Stimulated activated CD8-positive, alpha-beta memory T cell treated with anti-CD3 and anti-CD28 coated beads, Interleukin-7, amount 100 ng/mL, for 1 hour (primary cell): ENCODE data around the gene PPP2R5D.
"Not testable (repeated sequence)": the region's sequence is repeated elsewhere in the genome, so short reads cannot be mapped to it uniquely, and the experiment has no call there.

Experiments used
- DNase-seq, 2 donors: peaks; one replicate each; pipeline ENCODE4 v3.0.0-alpha.2; 2020; ENCODE audit warnings: low read depth in 2 of 2

The PPP2R5D gene

GRCh38 chr6:42984001-42984923 lies at the start of gene PPP2R5D:
Gene PPP2R5D, plus strand, starts transcription at chr6:42984570. Its CDS starts 108 bp downstream, at chr6:42984678.
- peak; percentile 85 to 90 for DNase-seq

DNA sequence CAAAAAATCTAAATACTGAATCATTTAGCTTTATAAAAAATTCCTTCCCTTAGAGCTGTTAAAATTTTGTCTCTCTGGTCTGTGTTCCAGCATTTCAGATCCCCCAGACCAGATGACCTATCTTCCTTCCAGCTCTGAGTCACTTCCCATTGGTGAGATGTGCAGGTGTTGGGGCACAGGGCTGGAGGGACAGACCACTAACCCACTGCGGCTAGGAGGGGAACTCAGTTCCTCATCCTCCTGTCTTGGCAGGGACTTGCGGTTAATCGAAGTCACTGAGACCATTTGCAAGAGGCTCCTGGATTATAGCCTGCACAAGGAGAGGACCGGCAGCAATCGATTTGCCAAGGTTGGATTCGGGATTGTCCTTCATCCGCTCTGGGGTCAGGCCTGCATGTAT lies 49.0 kb upstream of the PPP2R5D start:
- no peak for DNase-seq

- no peak for DNase-seq
Observed at GRCh38 chr6:42936398-42936797, 48.0 kb upstream of the PPP2R5D start.

DNA sequence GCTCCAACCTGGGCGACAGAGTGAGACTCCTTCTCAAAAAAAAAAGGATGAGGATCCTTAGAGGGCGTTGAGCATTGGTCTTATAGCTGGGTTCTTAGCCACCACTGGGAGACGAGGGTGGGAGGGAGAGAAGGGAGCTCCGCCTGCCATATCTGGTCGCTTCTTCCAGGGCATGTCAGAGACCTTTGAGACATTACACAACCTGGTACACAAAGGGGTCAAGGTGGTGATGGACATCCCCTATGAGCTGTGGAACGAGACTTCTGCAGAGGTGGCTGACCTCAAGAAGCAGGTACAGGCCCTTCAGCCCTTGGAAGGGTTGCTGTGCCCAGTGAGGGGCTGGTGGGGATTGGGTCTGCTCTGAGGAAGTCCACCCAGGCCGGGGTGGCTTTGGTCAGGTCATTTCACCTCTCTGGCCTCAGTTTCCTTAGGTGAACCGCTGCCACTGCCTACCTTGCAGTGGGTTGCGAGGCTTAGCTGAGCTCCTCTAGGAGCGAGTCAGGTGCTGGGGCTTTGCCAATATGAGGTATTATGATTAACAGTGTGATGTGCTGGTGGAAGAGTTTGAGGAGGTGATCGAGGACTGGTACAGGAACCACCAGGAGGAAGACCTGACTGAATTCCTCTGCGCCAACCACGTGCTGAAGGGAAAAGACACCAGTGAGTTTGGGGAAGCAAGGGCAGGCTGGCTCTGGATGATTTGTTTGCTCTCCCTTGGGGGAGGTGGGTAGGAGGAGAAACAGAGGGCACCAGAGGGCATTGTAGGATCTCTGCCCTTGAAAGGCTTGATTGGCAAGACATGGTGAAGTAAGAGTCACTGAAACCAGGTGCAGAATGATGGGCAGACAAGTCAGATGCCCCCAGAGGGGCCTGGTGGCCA lies 46.6 kb upstream of the PPP2R5D start:
- DNase-seq, result no peak

DNA sequence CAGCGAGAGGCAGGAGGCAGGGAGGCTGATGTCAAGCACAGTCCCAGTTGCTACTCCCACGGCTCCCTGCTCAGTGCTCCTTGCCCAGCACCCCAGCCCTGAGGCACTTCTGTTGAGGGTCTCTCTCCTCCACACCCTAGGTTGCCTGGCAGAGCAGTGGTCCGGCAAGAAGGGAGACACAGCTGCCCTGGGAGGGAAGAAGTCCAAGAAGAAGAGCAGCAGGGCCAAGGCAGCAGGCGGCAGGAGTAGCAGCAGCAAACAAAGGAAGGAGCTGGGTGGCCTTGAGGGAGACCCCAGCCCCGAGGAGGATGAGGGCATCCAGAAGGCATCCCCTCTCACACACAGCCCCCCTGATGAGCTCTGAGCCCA lies 46.0 kb upstream of the PPP2R5D start:
- no peak for DNase-seq

- no peak for DNase-seq
Observed at GRCh38 chr6:42938987-42939809, 45.2 kb upstream of the PPP2R5D start.

DNA sequence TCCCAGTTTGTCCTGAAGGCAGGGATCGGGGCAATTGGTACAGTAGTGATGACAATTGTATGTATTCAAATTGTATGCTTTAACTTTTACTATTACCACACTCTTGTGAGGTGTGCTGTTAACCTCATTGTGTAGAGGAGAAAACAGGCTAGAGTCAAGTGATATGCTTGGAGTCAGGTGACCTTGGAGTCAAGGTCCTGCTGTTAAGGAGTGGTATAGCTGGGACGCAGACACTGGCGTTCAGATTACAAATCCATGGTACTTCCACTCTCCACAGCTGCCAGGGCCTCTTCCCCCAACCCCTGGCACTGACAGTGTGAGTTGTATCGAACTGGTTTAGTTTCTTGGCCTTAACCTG lies 44.6 kb upstream of the PPP2R5D start:
- no peak for DNase-seq

- DNase-seq, result no peak
Observed at GRCh38 chr6:42940493-42941045, 43.8 kb upstream of the PPP2R5D start.

GRCh38 chr6:42941356-42941755 lies 43.0 kb upstream of the PPP2R5D start:
- DNase-seq, result not testable (repeated sequence)

DNA sequence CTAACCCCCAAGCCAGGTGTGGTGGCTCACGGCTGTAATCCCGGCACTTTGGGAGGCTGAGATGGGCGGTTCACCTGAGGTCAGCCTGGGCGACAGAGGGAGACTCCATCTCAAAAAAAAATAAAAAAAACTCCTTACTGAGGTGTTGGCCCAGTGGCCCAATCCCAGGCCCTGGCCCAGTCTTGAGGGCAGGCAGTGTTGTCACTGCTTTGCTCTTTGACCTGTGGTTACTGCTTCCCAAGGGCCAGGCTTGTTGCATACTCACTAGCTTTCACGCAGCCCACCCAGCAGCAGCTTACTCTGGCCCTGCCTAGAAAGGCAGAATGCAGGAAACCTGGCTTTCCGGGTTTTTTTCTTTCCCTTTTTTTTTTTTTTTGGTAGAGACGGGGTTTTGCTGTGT lies 41.9 kb upstream of the PPP2R5D start:
- no peak for DNase-seq

GRCh38 chr6:42947950-42948349 lies 36.4 kb upstream of the PPP2R5D start:
- DNase-seq, result no peak

DNA sequence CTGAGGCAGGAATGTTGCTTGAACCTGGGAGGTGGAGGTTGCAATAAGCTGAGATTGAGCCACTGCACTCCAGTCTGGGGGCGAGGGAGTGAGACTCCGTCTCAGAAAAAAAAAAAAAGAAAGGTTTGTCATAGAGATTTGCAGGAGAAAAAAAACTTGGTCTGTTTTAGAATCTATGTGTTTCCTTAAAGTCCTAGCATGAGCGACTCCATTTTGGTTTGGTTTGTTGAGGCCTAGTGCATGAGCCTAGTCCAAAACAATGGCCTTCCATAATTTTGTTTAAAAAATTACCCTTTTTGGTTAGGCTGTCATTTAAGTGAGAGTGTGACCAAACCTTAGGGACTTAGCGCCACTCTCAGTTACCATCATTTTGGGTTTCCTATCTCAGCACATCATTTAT lies 32.0 kb upstream of the PPP2R5D start:
- DNase-seq, result no peak

- DNase-seq, result not testable (repeated sequence)
Observed at GRCh38 chr6:42954405-42954804, 30.0 kb upstream of the PPP2R5D start.

- no peak for DNase-seq
Observed at GRCh38 chr6:42958125-42958524, 26.2 kb upstream of the PPP2R5D start.

GRCh38 chr6:42959917-42960242 lies 24.5 kb upstream of the PPP2R5D start:
- no peak for DNase-seq

DNA sequence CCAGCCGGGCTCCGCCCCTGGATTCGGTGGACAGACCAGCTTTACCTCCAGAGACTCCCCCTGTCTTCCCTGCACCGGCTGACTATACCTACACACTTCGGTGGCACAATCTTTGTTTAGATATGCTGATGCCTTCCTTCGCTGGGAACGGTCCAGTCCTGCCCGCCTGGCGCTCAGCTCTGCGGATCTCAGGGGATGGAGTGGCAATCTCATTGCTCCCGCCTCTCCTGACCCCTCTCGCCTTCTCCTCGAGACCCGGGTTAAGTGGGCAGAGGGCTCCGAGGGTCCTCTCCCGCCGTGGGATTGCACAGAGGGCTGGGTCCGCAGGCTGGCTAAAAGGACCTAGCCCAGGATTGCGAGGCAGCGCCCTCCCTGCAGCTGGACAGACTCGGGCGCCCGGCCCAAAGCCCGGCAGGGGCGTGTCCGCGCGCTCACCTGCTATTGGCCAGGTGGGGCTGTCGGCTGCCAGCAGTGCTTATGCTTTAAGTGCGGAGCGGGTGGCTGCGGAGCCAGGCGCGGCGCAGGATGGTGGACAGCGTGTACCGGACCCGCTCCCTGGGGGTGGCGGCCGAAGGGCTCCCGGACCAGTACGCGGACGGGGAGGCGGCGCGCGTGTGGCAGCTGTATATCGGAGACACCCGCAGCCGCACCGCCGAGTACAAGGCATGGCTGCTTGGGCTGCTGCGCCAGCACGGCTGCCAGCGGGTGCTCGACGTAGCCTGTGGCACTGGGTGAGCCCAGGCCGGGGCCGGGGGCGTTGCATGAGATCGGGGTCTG lies 23.9 kb upstream of the PPP2R5D start, which contains the start of gene GNMT:
Gene GNMT (plus strand): TSS at position 512 of the 777 bp plus-strand sequence. CDS start 14 bp downstream, at position 526.
- DNase-seq, result no peak

DNA sequence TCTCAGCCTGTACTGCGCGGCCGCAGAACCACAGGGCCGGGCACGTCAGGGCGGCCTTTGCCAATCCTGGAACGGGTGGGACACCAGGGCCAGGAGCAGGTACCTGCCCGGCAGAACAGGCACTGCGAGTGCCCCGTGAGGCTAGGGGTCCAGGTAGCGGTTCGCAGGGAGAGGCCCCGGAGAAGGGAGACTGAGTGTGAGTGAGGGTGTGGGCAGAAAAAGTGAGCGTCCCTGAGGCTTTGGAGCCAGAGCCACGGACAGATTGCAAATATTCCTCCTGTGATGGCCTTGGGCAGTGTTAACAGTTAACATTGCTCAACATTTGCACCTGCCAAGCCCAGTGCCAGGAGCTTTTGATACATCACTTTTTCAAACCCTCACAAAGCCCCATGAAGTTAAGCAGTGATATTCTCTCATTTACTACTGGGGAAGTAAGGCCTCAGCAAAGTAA lies 23.3 kb upstream of the PPP2R5D start:
- DNase-seq, result no peak

- no peak for DNase-seq
Observed at GRCh38 chr6:42962096-42962495, 22.3 kb upstream of the PPP2R5D start.

GRCh38 chr6:42962502-42963178 lies 21.7 kb upstream of the PPP2R5D start:
- DNase-seq, result no peak
